HG03064 (cell line): Measurements from ENCODE around the gene XKR7.

Experiments used
- ATAC-seq: cut with Tn5 transposase; IDR thresholded peaks from one replicate; pipeline ENCODE4 v1.9.1; 2021; ENCODE audit warnings: low read depth; ENCODE audit not compliant: unreplicated experiment

Gene XKR7

DNA sequence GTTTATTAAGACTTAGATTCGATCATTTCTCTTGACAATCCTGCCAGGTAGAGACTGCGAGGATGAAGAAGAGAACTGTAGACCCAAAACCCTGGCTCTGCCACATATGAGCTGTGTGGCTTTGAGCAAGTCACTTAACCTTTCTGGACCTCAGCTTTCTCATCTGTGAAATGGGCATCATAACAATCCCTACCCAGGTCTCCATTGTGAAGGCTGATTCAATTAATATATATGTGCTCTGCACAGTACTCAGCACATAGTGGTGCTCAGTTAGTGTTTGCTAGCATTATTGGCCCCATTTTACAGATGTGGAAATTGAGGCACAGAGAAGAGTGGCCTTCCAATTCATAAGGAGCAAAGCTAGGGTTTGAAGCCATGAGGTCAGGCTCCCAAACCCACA lies 7.9 kb downstream of the XKR7 start:
- no peak for ATAC-seq

DNA sequence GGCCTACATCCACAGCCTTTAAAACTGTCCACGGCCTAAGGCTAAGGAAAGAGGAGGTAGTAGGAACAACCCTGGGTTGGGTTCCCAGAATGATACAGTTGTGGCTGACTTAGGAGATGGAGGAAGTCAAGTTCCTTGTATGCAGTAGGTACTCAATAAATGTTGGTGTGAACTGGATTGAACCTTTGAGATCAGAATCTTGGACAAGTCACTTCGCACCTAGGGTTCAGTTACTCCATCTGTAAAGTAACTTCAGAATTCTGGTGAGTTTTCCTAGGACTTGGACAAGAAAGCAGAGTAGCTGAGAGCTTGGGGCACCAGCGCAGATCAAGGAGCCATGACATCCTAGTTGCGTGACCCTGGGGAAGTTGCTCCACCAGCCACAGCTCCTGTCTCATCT lies 9.1 kb downstream of the XKR7 start:
- no peak for ATAC-seq

GRCh38 chr20:31979713-31980426 lies 11.9 kb downstream of the XKR7 start:
- no peak for ATAC-seq

DNA sequence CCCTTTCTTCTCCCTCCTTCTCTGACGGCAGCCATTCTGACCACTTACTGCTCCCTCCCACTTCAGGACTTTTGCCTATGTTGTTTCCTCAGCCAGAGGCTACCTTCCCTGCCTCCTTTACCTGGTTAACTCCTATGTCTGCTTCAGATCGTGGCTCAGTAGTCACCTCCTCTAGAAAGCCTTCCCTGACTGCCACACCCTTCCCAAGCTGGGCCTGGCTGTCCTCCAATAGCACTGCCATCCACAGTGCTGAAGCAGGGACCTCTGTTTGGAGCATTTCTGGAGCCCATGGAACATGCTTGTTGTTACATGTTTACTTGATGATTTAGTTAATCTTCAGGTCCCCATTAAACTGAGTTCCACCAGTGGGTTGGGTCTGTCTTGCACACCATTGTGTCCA lies 13.8 kb downstream of the XKR7 start:
- ATAC-seq: no peak

GRCh38 chr20:31984981-31985471 lies 17.1 kb downstream of the XKR7 start:
- ATAC-seq: no peak

- ATAC-seq: no peak
Observed at GRCh38 chr20:31987744-31988143, 19.8 kb downstream of the XKR7 start.

GRCh38 chr20:31988430-31989015 lies 20.6 kb downstream of the XKR7 start:
- no peak for ATAC-seq

- ATAC-seq: no peak
Observed at GRCh38 chr20:31989030-31989645, 21.2 kb downstream of the XKR7 start.

DNA sequence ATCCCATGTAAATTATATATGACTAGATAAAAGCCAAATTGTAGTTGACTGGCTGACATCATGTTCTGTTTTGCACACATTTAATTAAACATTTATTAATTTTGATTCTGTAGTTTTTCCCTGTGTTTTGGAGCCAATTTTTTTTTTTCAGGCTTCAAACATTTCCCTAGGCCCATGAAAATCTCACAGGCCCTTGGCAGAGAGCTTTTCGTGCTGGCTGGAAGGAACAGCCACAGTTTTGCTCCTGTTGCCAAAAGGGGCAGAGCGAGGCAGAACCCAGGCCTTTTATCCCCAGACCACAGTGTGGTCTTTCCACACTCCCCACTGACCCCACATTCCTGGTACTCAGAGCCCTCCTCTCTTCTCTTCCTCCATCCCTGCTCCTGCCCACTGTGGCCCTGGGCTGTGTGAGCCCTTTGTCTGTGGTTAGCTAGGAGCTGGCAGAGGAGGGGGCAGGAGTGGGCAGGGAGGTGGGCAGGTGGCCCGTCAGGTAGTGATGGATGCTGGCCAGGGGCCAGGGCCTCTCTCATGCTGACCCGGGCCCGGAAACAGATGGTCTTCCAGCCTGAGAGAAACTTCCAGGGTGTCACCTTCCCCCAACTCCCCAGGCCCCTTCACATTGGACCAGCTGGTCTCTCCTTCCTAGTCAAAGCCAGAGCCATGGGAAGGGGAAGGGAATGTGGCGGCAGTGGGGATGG lies 22.8 kb downstream of the XKR7 start:
- ATAC-seq: no peak

GRCh38 chr20:31991339-31991705 lies 23.4 kb downstream of the XKR7 start:
- ATAC-seq: no peak

DNA sequence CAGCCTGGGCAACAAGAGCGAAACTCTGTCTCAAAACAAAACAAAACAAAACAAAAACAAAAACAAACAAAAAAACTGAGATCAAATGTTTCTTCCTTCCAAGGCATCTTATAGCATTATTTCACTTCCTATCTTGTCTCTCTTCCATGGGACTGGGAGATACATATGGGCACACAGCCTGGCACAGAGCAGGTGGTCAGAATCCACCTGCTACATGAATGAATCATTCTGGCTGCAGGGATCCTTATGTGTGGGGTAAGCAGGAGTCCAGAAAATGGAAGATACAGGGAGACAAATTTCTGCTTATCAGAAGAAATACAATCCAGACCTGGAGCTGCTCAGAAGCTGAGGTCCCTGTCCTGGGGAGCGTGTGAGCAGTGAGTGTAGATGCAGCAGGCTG lies 24.1 kb downstream of the XKR7 start:
- no peak for ATAC-seq

DNA sequence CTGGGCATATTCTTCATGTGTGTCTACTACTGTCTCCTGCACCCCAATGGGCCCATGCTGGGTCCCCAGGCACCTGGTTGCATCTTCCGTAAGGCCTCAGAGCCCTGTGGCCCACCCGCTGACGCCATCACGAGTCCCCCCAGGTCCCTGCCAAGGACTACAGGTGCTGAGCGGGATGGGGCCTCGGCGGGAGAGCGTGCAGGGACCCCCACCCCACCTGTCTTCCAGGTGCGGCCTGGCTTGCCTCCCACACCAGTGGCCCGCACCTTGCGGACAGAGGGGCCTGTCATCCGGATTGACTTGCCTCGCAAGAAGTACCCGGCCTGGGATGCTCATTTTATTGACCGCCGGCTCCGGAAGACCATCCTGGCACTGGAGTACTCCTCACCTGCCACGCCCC lies 29.0 kb downstream of the XKR7 start:
- no peak for ATAC-seq

GRCh38 chr20:31998246-31998645 lies 30.3 kb downstream of the XKR7 start:
- no peak for ATAC-seq

DNA sequence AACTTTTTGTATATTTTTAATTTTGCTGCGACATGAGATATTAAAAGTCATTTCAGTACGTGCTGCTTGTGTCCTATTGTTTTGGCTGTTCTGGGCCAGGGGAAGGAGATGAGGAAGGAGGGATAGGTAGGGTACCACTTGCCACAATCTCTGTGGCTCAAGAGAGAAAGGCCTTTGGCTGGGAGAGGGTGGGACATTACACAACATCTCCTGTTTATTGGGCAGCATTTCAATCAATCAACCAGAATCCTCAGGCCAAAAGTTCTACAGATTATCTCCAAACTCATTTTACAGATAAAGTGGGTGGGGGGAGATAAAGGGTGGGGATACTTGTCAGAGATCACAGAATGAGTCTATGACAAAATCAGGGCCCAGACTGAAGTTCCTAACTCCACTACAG lies 35.4 kb downstream of the XKR7 start:
- no peak for ATAC-seq

GRCh38 chr20:32004963-32005362 lies 37.0 kb downstream of the XKR7 start:
- no peak for ATAC-seq

GRCh38 chr20:32006053-32006452 lies 38.1 kb downstream of the XKR7 start:
- ATAC-seq: no peak

- ATAC-seq: no peak
Observed at GRCh38 chr20:32006841-32007786, 39.2 kb downstream of the XKR7 start.

DNA sequence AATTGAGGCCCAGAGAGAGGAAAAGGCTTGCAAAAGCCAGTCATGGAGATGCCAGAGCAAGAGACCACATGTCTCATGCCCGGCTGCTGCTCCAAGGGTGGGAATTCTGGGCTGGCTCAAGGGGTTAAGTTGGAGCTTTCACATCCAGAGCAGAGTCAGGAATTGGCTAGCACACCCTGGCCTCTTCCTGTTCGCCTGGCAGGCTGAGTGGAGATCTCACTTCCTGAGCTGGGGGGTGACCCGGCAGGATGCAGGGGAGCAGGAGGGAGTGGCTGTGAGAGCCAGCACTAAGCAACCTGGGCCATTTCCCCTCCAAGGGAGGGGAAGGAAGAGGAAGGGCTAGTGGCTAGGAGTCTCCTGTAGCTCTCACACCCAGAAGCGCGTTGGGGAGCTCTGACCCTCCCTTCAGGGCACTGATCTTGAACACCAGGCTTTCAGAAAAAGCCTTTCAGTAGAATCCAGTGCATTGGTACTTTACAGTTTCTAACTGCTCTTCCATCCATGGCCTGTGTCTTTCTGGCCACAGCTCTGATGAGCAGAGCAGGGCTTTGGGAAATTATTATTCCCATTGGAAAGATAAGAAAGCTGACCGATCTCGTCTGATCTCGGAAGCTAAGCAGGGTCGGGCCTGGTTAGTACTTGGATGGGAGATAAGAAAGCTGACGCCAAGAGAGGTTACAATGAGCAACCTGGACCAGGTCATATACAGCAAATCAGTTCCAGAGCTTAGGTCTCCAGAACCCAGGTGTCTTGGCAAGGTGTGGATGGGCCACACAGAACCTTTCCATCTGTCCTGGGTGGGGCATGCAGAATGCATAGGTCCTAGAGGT lies 40.1 kb downstream of the XKR7 start:
- no peak for ATAC-seq

DNA sequence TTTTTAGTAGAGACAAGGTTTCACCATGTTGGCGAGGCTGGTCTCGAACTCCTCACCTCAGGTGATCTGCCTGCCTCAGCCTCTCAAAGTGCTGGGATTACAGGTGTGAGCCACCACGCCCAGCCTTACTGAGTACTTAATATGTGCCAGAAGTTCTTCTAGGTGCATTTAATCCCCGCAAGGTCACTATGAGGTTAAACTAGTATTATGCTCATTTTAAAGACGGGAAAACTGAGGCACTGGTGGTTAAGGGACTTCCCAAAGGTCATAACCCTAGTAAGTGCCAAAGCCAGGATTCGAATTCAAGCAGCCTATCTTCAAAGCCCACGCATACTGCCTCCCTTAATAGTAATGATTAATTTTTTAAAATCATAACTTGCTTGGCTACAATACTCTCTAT lies 41.6 kb downstream of the XKR7 start:
- ATAC-seq: no peak

DNA sequence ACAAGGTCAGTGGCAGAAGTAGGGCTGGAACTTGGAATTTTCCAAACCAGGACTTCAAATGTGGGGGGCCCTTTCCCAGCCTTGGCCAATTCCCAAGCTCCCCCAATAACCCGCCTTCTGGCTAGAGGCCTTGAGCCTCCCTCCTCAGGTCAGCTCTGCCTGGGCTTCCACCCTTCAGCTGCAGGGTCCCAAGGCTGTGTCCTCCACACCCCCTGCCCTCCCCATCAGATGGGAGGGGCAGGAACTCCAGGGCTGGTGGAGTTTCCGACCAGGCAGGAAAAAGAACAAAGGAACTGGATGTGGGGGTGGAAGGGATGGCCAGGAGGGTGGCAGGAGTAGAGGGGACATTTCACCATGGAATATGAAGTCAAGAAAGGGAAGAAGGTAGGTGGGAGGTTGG lies 42.1 kb downstream of the XKR7 start, which contains the start of gene CCM2L:
TSS of gene CCM2L (plus strand) at position 338 of the 400 bp plus-strand sequence. CDS start at position 355, 17 bp downstream.
- ATAC-seq: no peak
